ENCODE data around the gene POU2F1. TPM values are rescaled to one million over a fixed set of nuclear protein-coding genes. Genes with fewer than 3 reads are reported as not detected.

The POU2F1 gene
- total RNA-seq, 1 donor from 2014 or later = 68.0 TPM

GRCh38 chr1:167247754-167248153 lies 27.1 kb downstream of the POU2F1 start:
- Mint-ChIP-seq H3K4me3 (no peak overlapping the region), H3K9me3 (peaks cover 6% of the 10 kb centered on the region), H3K36me3 (peaks cover 13% of the 10 kb centered on the region), H3K4me1 (no peaks in the 10 kb centered on the region), H3K27me3 (ENCODE audit: insufficient read depth, low read depth) (no peaks in the 10 kb centered on the region), H3K27ac (no peak overlapping the region)
- Histone ChIP-seq H3K4me1 (peaks cover 15% of the 10 kb centered on the region), H2AFZ (replicated peaks) (no peak overlapping the region), H3F3A (ENCODE audit: low read depth) (no peaks in the 10 kb centered on the region), H3K4me3 (no peak overlapping the region), H3K27ac (no peak overlapping the region), H3K36me3 (no peaks in the 10 kb centered on the region), H3K9ac (no peak overlapping the region), H4K20me1 (ENCODE audit: low read depth) (peaks cover 53% of the 10 kb centered on the region), H3K4me2 (no peak overlapping the region), H3K79me2 (ENCODE audit: low read depth) (peaks cover 100% of the 10 kb centered on the region), H3K9me3 (ENCODE audit: low read depth) (no peaks in the 10 kb centered on the region), H3K27me3 (no peaks in the 10 kb centered on the region)
- DNase-seq (ENCODE audit: low spot score) = no peak
- TF ChIP-seq EZH2phosphoT487 (IDR thresholded peaks at IDR 0.05) (no peak), CTCF (IDR thresholded peaks at IDR 0.05) (no peak), EZH2 (IDR thresholded peaks at IDR 0.05) (no peak)

GRCh38 chr1:167248707-167249642 lies 28.3 kb downstream of the POU2F1 start:
- TF ChIP-seq EZH2 (IDR thresholded peaks at IDR 0.05) (no peak), EZH2phosphoT487 (IDR thresholded peaks at IDR 0.05) (no peak), CTCF (IDR thresholded peaks at IDR 0.05) (no peak)
- no peaks in the 10 kb centered on the region for H3K27me3 ChIP-seq
- no peak overlapping the region for H2AFZ ChIP-seq (replicated peaks)
- no peak overlapping the region for H3K4me3 Mint-ChIP-seq
- no peaks in the 10 kb centered on the region for H3K36me3 ChIP-seq
- H4K20me1 ChIP-seq (ENCODE audit: low read depth) = peaks cover 64% of the 10 kb centered on the region
- peaks cover 9% of the 10 kb centered on the region for H3K36me3 Mint-ChIP-seq
- no peaks in the 10 kb centered on the region for H3K9me3 ChIP-seq (ENCODE audit: low read depth)
- no peak overlapping the region for H3K27ac ChIP-seq
- no peak overlapping the region for H3K27ac Mint-ChIP-seq
- peaks cover 15% of the 10 kb centered on the region for H3K4me1 ChIP-seq
- no peak overlapping the region for H3K4me3 ChIP-seq
- no peaks in the 10 kb centered on the region for H3K4me1 Mint-ChIP-seq
- H3K4me2 ChIP-seq = no peak overlapping the region
- no peak overlapping the region for H3K9ac ChIP-seq
- no peak for DNase-seq (ENCODE audit: low spot score)
- H3K27me3 Mint-ChIP-seq (ENCODE audit: insufficient read depth, low read depth) = no peaks in the 10 kb centered on the region
- H3F3A ChIP-seq (ENCODE audit: low read depth) = no peaks in the 10 kb centered on the region
- H3K9me3 Mint-ChIP-seq = peaks cover 1% of the 10 kb centered on the region
- peaks cover 100% of the 10 kb centered on the region for H3K79me2 ChIP-seq (ENCODE audit: low read depth)

GRCh38 chr1:167249702-167250101 lies 29.0 kb downstream of the POU2F1 start:
- H3K27me3 ChIP-seq = no peaks in the 10 kb centered on the region
- no peaks in the 10 kb centered on the region for H3F3A ChIP-seq (ENCODE audit: low read depth)
- TF ChIP-seq EZH2phosphoT487 (IDR thresholded peaks at IDR 0.05) = no peak
- no peak for TF ChIP-seq CTCF (IDR thresholded peaks at IDR 0.05)
- TF ChIP-seq EZH2 (IDR thresholded peaks at IDR 0.05) = no peak
- DNase-seq (ENCODE audit: low spot score) = no peak
- Mint-ChIP-seq H3K27ac (no peak overlapping the region), H3K27me3 (ENCODE audit: insufficient read depth, low read depth) (no peaks in the 10 kb centered on the region), H3K36me3 (peaks cover 9% of the 10 kb centered on the region), H3K9me3 (no peaks in the 10 kb centered on the region), H3K4me3 (no peak overlapping the region), H3K4me1 (no peaks in the 10 kb centered on the region)
- peaks cover 71% of the 10 kb centered on the region for H4K20me1 ChIP-seq (ENCODE audit: low read depth)
- no peak overlapping the region for H3K4me2 ChIP-seq
- peaks cover 15% of the 10 kb centered on the region for H3K4me1 ChIP-seq
- H3K36me3 ChIP-seq = no peaks in the 10 kb centered on the region
- no peak overlapping the region for H3K4me3 ChIP-seq
- H3K27ac ChIP-seq = no peak overlapping the region
- H3K9ac ChIP-seq = no peak overlapping the region
- H3K79me2 ChIP-seq (ENCODE audit: low read depth) = peaks cover 100% of the 10 kb centered on the region
- no peak overlapping the region for H2AFZ ChIP-seq (replicated peaks)
- no peaks in the 10 kb centered on the region for H3K9me3 ChIP-seq (ENCODE audit: low read depth)

All from neural progenitor cell (in vitro differentiated cells).